Ascending aorta (tissue), 2 donors: ENCODE measurements around the gene ZFAND2B. TPM values are rescaled to one million over a fixed set of nuclear protein-coding genes. Genes with fewer than 3 reads are reported as not detected.
A peak's percentile ranks its signal among the peaks of the same experiment; 100 is the strongest.

Source experiments
- DNase-seq, 2 donors: peaks; one replicate each; pipeline ENCODE4 v3.0.0-alpha.2; 2019; ENCODE audit warnings: low spot score in 2 of 2
- H3K27ac ChIP-seq, 2 donors: fragments of 200-600 bp; sonication (generic); one replicate each; pipeline ENCODE4 v1.5.1; 2016 to 2017; ENCODE audit warnings: mild to moderate bottlenecking in 1 of 2
- H3K27me3 ChIP-seq: fragments of 200-600 bp; sonication (generic); one replicate; pipeline ENCODE4 v1.5.1; 2017
- H3K36me3 ChIP-seq, 2 donors: fragments of 200-600 bp; sonication (generic); one replicate each; pipeline ENCODE4 v1.5.1; 2016
- H3K4me1 ChIP-seq, 2 donors: fragments of 200-600 bp; sonication (generic); one replicate each; pipeline ENCODE4 v1.5.1; 2016 to 2017; ENCODE audit warnings: mild to moderate bottlenecking in 1 of 2
- H3K4me3 ChIP-seq, 2 donors: fragments of 200-600 bp; sonication (generic); one replicate each; pipeline ENCODE4 v1.5.1; 2016 to 2017; ENCODE audit warnings: mild to moderate bottlenecking in 1 of 2
- H3K9me3 ChIP-seq, 2 donors: fragments of 200-600 bp; sonication (generic); one replicate each; pipeline ENCODE4 v1.5.1; 2016
- intact Hi-C: fragments of 100-400 bp; cut with DNase I; formaldehyde crosslinking; loops from one replicate; pipeline ENCODE4 v1.15.1; 2023
- total RNA-seq: library from RNA; depleted of rRNA; stranded (reverse); fragments of >200 nt; gene quantifications from one replicate; pipeline ENCODE4 v1.1.0, GENCODE V29; 2016
- TF ChIP-seq, protein P1 (sequence below), 3 experiments: fragments of 200-600 bp in 2 of 3; fragments of 450-650 bp in 1 of 3; sonication (generic) in 2 of 3; IDR thresholded peaks; one replicate each; pipeline ENCODE4 v1.5.1; 2016 to 2019; ENCODE audit warnings: antibody characterized with exemption in 3 of 3, mild to moderate bottlenecking in 1 of 3, moderate library complexity in 1 of 3

ZFAND2B gene
- total RNA-seq, 1 donor from 2014 or later: 225 TPM

DNA sequence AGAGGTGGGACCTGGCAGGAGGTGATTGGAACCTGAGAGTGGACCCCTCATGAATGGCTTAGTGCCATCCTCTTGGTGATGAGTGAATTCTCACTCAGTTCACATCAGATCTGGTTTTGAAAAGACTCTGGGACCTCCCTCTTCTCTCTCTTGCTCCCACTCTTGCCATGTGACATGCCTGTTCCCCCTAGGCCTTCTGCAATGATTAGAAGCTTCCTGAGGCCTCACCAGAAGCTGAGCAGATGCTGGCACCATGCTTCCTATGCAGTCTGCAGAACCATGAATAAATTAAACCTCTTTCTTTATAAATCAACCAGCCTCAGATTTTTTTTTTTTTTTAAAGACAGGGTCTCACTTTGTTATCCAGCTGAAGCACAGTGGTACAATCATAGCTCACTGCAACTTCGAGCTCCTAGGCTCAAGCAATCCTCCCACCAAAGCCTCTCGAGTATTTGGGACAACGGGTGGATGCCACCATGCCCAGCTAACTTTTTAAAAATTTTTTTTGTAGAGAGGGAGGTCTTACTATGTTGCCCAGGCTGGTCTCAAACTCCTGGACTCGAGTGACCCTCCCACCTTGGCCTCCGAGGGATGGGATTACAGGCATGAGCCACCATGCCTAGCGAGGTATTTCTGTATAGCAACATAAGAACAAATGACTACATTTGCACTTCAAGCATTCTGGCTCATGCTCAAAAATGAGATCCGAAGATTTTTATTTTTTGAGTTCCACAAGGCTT lies 2.0 kb upstream of the ZFAND2B start:
- TF ChIP-seq, protein P1, sequence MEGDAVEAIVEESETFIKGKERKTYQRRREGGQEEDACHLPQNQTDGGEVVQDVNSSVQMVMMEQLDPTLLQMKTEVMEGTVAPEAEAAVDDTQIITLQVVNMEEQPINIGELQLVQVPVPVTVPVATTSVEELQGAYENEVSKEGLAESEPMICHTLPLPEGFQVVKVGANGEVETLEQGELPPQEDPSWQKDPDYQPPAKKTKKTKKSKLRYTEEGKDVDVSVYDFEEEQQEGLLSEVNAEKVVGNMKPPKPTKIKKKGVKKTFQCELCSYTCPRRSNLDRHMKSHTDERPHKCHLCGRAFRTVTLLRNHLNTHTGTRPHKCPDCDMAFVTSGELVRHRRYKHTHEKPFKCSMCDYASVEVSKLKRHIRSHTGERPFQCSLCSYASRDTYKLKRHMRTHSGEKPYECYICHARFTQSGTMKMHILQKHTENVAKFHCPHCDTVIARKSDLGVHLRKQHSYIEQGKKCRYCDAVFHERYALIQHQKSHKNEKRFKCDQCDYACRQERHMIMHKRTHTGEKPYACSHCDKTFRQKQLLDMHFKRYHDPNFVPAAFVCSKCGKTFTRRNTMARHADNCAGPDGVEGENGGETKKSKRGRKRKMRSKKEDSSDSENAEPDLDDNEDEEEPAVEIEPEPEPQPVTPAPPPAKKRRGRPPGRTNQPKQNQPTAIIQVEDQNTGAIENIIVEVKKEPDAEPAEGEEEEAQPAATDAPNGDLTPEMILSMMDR (IDR thresholded peaks at IDR 0.05): no peak
- Histone ChIP-seq H3K4me3 (no peak overlapping the region), H3K27ac (no peak overlapping the region), H3K9me3 (no peaks in the 10 kb centered on the region), H3K4me1 (peaks cover 0 to 6% of the 10 kb centered on the region in 2 donors), H3K36me3 (peaks cover 13 to 15% of the 10 kb centered on the region in 2 donors), H3K27me3 (no peaks in the 10 kb centered on the region)
- intact Hi-C loops: no loop called here
- peak in 1 of 2 donors; percentile 55 for DNase-seq

DNA sequence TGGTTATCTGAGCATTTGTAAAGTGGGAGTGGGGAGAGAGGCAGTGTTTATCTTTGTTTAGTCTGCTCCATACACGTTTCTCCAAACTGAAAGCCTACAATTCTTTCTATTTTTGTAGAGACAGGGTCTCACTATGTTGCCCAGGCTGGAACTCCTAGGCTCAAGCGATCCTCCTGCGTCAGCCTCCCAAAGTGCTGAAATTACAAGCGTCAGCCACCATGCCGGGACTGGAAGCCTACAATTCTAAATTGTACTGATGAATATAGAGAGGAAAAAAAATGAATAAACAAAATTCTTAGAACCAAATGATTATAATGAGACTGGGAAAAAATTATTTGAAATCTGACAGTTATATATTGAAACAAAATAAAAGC lies 1.4 kb upstream of the ZFAND2B start:
- Histone ChIP-seq H3K27ac (no peak overlapping the region), H3K4me3 (no peak overlapping the region), H3K27me3 (no peaks in the 10 kb centered on the region), H3K36me3 (peaks cover 15 to 18% of the 10 kb centered on the region in 2 donors), H3K9me3 (no peaks in the 10 kb centered on the region), H3K4me1 (peaks cover 0 to 6% of the 10 kb centered on the region in 2 donors)
- intact Hi-C loops: no loop called here
- DNase-seq: peak in 1 of 2 donors; percentile 31
- TF ChIP-seq, protein P1 (IDR thresholded peaks at IDR 0.05): no peak

DNA sequence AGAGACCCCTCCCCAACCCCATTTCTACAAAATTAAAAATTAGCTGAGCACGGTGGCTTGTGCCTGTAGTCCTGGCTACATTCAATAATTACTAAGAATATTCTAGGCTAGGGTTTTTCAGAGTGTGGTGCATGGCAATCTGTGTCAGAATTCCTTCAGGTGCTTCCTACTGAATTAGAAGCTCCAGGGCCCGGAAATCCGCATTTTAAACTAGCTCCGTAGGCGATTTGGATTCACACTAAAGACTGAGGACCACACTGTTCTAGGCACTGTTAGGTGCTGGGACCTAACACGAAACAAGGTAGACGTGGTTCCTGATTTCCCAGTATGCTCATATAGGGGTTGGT lies 628 bp upstream of the ZFAND2B start:
- H3K36me3 ChIP-seq: peaks cover 22 to 23% of the 10 kb centered on the region in 2 donors
- TF ChIP-seq, protein P1 (IDR thresholded peaks at IDR 0.05): no peak
- H3K27ac ChIP-seq: peak overlapping the region; percentile 91 to 99
- DNase-seq: no peak
- peaks cover 0 to 6% of the 10 kb centered on the region in 2 donors for H3K4me1 ChIP-seq
- H3K9me3 ChIP-seq: no peaks in the 10 kb centered on the region
- peak overlapping the region; percentile 86 to 90 for H3K4me3 ChIP-seq
- no peaks in the 10 kb centered on the region for H3K27me3 ChIP-seq
- intact Hi-C loops: loop anchor here (1.0 to 2.0 kb wide), 6 partner anchors 23 to 183 kb away; partner anchors contain the start of genes ANKZF1, ATG9A, DNAJB2 and NHEJ1

- DNase-seq: peak in 1 of 2 donors; percentile 63
- peak overlapping the region; percentile 91 to 99 for H3K27ac ChIP-seq
- intact Hi-C loops: loop anchor here (1.0 to 2.0 kb wide), 3 partner anchors 11 to 181 kb away; partner anchors contain the start of genes ABCB6 and DNAJB2
- H3K4me1 ChIP-seq: peaks cover 0 to 6% of the 10 kb centered on the region in 2 donors
- no peaks in the 10 kb centered on the region for H3K9me3 ChIP-seq
- H3K36me3 ChIP-seq: peaks cover 22 to 28% of the 10 kb centered on the region in 2 donors
- no peaks in the 10 kb centered on the region for H3K27me3 ChIP-seq
- TF ChIP-seq, protein P1 (IDR thresholded peaks at IDR 0.05): no peak
- H3K4me3 ChIP-seq: peak overlapping the region; percentile 86 to 90
Observed at GRCh38 chr2:219207134-219207883, 727 bp downstream of the ZFAND2B start.

GRCh38 chr2:219207884-219208740 lies 1.5 kb downstream of the ZFAND2B start:
- H3K27ac ChIP-seq: peak overlapping the region; percentile 91 to 99
- H3K9me3 ChIP-seq: no peaks in the 10 kb centered on the region
- H3K4me1 ChIP-seq: peaks cover 0 to 6% of the 10 kb centered on the region in 2 donors
- DNase-seq: peak in 1 of 2 donors; percentile 63
- TF ChIP-seq, protein P1 (IDR thresholded peaks at IDR 0.05): no peak
- intact Hi-C loops: loop anchor here (1.0 to 2.0 kb wide), 3 partner anchors 10 to 181 kb away; partner anchors contain the start of genes ABCB6 and DNAJB2
- H3K27me3 ChIP-seq: no peaks in the 10 kb centered on the region
- peak overlapping the region in 1 of 2 donors; percentile 90 for H3K4me3 ChIP-seq
- H3K36me3 ChIP-seq: peaks cover 30 to 36% of the 10 kb centered on the region in 2 donors
